ENCODE measurements around the gene SGCE.

SGCE gene

DNA sequence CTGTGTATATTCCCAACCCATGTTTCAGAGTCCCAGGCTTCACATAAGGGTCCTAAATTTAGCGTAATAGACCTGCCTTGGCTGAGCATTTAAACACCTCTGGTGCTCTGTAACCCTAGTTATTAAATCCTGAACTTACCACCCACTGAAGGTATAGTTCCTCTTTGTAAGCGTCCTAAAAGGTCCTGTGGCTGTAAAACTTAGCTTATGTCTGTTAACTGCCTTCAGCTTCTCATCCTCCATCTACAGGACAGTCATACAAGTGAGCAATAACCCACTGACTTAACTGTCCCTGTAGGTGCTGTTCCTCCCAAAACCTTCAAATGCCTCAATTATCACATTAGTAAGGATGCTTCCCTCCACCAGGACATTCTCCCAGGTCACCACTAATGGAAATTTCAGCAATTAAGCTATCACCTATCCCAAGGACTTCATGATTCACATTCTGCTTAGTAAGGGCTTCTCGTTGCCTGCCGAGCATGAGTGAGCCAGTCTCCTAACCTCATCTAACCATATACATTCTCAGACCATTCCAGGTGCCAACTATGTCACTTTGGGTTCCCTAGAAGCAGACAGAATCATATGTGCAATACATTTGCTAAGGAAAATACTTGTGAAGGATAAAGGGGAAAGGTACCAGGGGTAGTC lies 90.6 kb downstream of the SGCE start:
- DNase-seq, result no peak

GRCh38 chr7:94562525-94562924 lies 93.4 kb downstream of the SGCE start:
- no peak for DNase-seq

GRCh38 chr7:94561841-94562514 lies 94.0 kb downstream of the SGCE start:
- DNase-seq, result no peak

GRCh38 chr7:94559972-94560371 lies 96.0 kb downstream of the SGCE start:
- no peak for DNase-seq

GRCh38 chr7:94557215-94557614 lies 98.7 kb downstream of the SGCE start:
- DNase-seq, result no peak

- no peak for DNase-seq
These were observed 99.9 kb downstream of the SGCE start for GRCh38 chr7:94556028-94556427.

DNA sequence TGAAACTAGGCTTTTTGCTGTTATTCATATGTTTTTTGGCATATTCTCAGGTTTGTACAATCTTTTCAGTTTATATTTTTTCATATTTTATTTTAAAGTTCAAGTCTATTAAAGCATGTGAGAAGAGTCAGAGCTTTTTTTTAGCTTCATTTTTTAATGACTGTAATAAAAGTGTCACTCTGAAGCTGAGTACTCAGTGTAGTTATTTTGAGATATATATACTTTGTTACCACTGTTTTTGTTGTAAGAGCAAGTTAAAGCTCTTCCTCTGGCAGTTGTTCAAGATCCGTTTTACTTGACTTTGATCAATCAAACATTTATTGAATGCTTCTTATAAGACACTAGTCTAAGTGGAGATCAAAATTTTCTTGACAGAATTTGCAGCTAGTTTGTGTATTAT lies 108.8 kb downstream of the SGCE start:
- DNase-seq, result no peak

- DNase-seq, result no peak
These were observed 115.5 kb downstream of the SGCE start for GRCh38 chr7:94540428-94540827.

All from right forelimb (tissue), 1 donor.